Dendritic cell treated with granulocyte-macrophage colony-stimulating factor and Interleukin-4, amounts not matched to agents 40 ng/mL and 50 ng/mL, for 4 days (primary cell): ENCODE results near the gene HSPA1B.
A peak's percentile ranks its signal among the peaks of the same experiment; 100 is the strongest.
"Not testable (repeated sequence)": the region's sequence is repeated elsewhere in the genome, so short reads cannot be mapped to it uniquely, and the experiment has no call there.

ENCODE experiments used
- H3K27ac Mint-ChIP-seq: one replicate; pipeline ENCODE4 v1.8.0; 2022; ENCODE audit warnings: mild to moderate bottlenecking, mixed read lengths
- H3K27me3 Mint-ChIP-seq: one replicate; pipeline ENCODE4 v1.8.0; 2022; ENCODE audit warnings: mild to moderate bottlenecking, mixed read lengths
- H3K36me3 Mint-ChIP-seq: one replicate; pipeline ENCODE4 v1.8.0; 2022; ENCODE audit warnings: low read depth, mixed read lengths
- H3K4me1 Mint-ChIP-seq: one replicate; pipeline ENCODE4 v1.8.0; 2022; ENCODE audit warnings: low read depth, mixed read lengths
- H3K4me3 Mint-ChIP-seq: one replicate; pipeline ENCODE4 v1.8.0; 2022; ENCODE audit warnings: mild to moderate bottlenecking, moderate library complexity, mixed read lengths
- H3K9me3 Mint-ChIP-seq: one replicate; pipeline ENCODE4 v1.8.0; 2022; ENCODE audit warnings: mixed read lengths
- intact Hi-C: fragments of 100-400 bp; cut with micrococcal nuclease; formaldehyde crosslinking; loops from one replicate; pipeline ENCODE4 v1.15.0; 2022

Gene HSPA1B

DNA sequence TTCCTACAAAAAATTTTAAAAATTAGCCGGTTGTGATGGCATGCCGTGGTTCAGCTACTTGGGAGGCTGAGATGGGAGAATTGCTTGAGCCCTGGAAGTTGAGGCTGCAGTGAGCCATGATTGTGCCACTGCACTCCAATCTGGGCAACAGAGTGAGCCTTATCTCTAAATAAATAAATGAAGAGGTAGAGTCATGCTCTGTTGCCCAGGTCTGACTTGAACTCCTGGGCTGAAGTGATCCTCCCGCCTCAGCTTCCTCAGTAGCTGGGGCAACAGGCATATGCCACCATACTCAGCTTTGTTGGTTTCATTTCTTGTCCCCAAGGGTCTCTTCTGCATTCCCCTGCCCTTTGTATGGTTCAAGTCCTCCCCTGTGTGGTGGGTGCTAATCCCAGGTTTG, 17.0 kb downstream of the HSPA1B start:
- peaks cover 66% of the 10 kb centered on the region for H3K36me3 Mint-ChIP-seq
- H3K27me3 Mint-ChIP-seq = no peaks in the 10 kb centered on the region
- no peaks in the 10 kb centered on the region for H3K4me1 Mint-ChIP-seq
- intact Hi-C loops = no loop called here
- H3K9me3 Mint-ChIP-seq = no peaks in the 10 kb centered on the region
- no peak overlapping the region for H3K27ac Mint-ChIP-seq
- H3K4me3 Mint-ChIP-seq = no peak overlapping the region

DNA sequence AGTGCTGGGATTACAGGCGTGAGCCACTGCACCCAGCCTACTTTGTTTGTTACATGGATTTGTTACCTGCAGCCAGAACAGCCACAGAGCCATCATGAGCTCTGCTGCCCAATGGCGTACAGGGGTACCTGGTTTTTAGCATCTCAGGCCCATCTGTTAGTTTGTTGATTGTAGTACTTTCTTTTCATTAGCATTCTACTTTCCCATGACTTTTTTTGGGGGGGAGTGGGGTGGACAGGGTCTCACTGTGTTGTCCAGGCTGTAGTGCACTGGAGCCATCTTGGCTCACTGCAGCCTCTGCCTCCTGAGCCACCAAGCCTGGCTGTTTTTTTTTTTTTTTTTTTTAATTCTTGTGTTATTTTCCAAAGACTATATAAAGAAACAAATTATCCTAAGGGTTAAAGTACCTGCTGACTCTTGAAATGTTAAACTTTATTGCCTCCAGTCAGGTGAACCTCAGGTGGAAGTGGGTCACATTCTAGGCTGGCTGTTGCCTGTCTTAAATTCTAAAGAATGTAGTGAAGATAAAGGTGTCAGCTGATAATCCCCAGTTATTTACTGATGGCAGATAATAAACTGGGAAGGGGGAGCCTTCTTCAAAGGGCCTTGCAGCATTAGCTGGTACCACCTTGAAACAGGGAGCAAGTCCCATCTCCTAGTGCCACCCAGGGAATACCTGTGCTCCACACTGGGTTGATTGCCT, 19.9 kb downstream of the HSPA1B start:
- H3K4me3 Mint-ChIP-seq = no peak overlapping the region
- intact Hi-C loops = no loop called here

DNA sequence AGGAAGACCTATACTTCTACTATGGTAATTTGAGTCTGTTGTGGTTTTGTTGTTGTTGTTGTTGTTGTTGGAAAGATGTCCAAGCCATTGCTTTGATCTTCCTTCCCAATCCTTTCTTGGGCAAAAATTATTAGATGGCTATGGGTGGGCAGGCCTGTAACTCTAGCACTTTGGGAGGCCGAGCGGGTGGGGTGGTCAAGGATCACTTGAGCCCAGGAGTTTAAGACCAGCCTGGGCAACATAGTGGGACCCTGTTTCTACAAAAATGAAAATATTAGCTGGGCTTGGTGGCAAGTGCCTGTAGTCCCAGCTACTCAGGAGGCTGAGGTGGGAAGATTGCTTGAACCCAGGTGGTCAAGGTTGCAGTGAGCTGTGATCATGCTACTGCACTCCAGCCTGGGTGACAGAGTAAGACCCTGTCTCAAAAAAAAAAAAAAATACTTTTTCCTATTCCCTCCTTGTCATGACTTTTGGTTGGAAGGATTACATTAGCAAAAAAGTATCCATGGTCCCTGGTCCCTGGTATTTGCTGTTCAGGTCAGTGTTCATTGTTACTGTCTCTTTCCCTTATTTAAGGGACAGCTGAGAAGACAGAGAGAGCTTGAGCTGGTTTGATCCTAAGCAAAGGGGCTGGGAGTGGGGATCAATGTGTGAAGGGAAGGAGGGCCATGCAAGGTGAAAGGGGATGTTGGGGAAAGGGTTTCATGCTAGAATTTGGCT, 23.4 kb downstream of the HSPA1B start:
- Mint-ChIP-seq H3K4me1 (peaks cover 6% of the 10 kb centered on the region), H3K36me3 (peaks cover 19% of the 10 kb centered on the region), H3K27ac (no peak overlapping the region), H3K9me3 (peaks cover 6% of the 10 kb centered on the region), H3K27me3 (no peaks in the 10 kb centered on the region), H3K4me3 (no peak overlapping the region)
- intact Hi-C loops = no loop called here

More for the DNA sequence above, 19.9 kb downstream of the HSPA1B start:
- H3K27me3 Mint-ChIP-seq = no peaks in the 10 kb centered on the region
- H3K36me3 Mint-ChIP-seq = peaks cover 39% of the 10 kb centered on the region
- no peak overlapping the region for H3K27ac Mint-ChIP-seq
- H3K9me3 Mint-ChIP-seq = peaks cover 1% of the 10 kb centered on the region
- H3K4me1 Mint-ChIP-seq = peaks cover 6% of the 10 kb centered on the region

DNA sequence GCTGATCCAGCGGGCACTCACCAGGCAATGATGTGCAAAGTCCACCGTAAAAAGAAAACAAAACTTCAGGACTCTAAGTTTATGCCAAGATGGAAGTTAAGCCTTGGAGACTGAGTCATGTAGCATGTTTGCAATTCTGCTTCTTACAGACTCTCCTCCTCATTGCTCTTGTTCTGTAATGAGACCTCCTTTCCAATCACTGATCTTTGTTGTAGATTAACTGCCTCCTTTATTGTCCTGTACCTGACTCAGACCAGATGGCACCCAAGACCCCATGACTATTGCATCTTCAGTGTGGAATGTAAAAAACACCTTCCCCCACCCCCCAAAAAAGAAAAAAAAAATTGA, 23.9 kb downstream of the HSPA1B start:
- Mint-ChIP-seq H3K9me3 (peaks cover 6% of the 10 kb centered on the region), H3K4me1 (peaks cover 6% of the 10 kb centered on the region), H3K4me3 (no peak overlapping the region), H3K27ac (no peak overlapping the region), H3K27me3 (no peaks in the 10 kb centered on the region), H3K36me3 (peaks cover 22% of the 10 kb centered on the region)
- intact Hi-C loops = no loop called here

DNA sequence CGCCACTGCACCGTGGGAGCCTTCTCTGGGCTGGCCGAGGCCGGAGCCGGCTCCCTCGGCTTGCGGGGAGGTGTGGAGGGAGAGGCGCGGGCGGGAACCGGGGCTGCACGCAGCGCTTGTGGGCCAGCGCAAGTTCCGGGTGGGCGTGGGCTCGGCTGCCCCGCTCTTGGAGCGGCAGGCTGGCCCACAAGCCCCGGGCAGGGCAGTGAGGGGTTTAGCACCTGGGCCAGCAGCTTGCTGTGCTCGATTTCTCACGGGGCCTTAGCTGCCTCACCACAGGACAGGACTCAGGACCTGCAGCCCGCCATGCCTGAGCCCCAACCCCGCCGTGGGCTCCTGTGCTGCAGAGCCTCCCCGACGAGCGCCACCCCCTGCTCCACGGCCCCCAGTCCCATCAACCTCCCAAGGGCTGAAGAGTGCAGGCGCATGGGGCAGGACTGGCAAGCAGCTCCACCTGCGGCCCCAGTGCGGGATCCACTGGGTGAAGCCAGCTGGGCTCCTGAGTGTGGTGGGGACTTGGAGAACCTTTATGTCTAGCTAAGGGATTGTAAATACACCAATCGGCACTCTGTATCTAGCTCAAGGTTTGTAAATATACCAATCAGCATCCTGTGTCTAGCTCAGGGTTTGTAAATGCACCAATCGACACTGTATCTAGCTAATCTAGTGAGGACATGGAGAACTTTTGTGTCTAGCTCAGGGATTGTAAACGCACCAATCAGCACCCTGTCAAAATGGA, 24.6 kb downstream of the HSPA1B start:
- H3K9me3 Mint-ChIP-seq, intact Hi-C loops, H3K4me3 Mint-ChIP-seq, H3K27ac Mint-ChIP-seq, H3K27me3 Mint-ChIP-seq, H3K4me1 Mint-ChIP-seq: not testable (repeated sequence)
- H3K36me3 Mint-ChIP-seq = peaks cover 29% of the 10 kb centered on the region

DNA sequence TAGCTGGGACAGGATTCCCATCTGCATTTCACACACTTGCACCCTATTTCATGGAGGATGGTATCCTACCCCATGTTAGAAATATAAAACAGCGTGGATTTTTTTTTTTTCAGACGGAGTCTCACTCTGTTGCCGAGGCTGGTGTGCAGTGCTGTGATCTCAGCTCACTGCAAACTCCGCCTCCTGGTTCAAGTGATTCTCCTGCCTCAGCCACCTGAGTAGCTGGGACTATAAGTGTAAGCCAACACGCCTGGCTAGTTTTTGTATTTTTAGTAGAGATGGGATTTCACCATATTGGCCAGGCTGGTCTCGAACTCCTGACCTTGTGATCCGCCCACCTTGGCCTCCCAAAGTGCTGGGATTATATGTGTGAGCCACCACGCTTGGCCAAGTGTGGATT, 30.2 kb downstream of the HSPA1B start:
- H3K27me3 Mint-ChIP-seq, H3K4me3 Mint-ChIP-seq, H3K27ac Mint-ChIP-seq, H3K9me3 Mint-ChIP-seq, intact Hi-C loops: not testable (repeated sequence)
- Mint-ChIP-seq H3K36me3 (peaks cover 80% of the 10 kb centered on the region), H3K4me1 (peaks cover 28% of the 10 kb centered on the region)

DNA sequence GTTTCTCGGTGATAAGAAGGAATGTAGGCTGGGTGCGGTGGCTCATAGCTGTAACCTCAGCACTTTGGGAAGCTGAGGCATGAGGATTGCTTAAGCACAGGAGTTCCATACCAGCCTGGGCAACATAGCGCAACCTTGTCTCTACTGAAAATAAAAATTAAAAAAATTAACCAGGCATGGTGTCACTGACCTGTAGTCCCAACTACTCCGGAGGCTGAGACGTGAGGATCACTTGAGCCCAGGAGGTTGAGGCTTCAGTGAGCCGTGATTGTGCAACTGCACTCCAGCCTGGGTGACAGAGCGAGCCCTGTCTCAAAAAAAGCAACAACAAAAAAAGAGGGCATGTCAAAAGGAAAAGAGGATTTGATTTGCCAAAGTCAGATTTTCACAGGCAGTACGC, 31.2 kb downstream of the HSPA1B start:
- Mint-ChIP-seq H3K4me3 (no peak overlapping the region), H3K4me1 (peaks cover 28% of the 10 kb centered on the region), H3K27ac (no peak overlapping the region), H3K27me3 (no peaks in the 10 kb centered on the region), H3K36me3 (peaks cover 82% of the 10 kb centered on the region), H3K9me3 (no peaks in the 10 kb centered on the region)
- intact Hi-C loops = no loop called here

DNA sequence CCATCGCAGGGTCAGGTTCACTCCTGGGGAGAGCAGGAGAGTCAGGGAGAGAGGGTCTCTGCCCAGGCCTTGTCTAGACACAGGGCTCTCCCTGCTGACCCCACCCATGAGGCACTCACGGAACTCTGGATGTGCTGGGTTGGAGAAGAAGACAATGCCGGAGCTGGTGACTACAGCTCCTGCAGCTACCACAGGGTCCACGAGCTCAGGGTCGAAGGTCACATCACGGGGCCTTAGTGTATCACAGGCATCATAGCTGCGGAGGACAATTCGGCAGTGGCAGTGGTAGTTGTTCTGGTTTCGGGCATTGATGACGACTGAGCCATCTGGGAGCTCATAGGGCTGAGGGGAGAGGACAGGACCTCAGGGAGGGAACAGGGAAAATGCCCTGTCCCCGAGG, 32.4 kb downstream of the HSPA1B start:
- intact Hi-C loops = no loop called here
- Mint-ChIP-seq H3K36me3 (peaks cover 85% of the 10 kb centered on the region), H3K27ac (peak overlapping the region; percentile 23), H3K4me3 (no peak overlapping the region), H3K9me3 (no peaks in the 10 kb centered on the region), H3K27me3 (no peaks in the 10 kb centered on the region), H3K4me1 (peaks cover 36% of the 10 kb centered on the region)

DNA sequence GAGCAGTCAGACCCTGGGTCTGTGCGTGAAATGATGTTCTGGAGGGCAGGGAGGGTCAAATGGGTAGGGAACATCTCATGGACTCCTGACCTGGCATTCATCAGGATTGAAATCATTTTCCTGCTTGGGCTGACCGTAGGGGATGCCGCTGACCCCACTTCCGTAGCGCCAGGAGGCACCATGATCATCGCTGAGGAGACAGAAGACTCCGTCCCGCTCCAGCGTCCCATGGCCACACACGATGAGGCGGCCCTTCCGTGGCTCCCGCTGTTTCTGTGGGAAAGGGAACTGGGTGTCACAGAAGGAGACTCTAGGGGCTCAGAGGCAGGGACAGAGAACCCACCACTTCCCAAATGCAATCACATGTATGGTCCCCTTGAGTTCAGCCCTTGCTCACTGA, 32.8 kb downstream of the HSPA1B start:
- H3K4me1 Mint-ChIP-seq = peaks cover 39% of the 10 kb centered on the region
- peak overlapping the region; percentile 23 for H3K27ac Mint-ChIP-seq
- H3K9me3 Mint-ChIP-seq = no peaks in the 10 kb centered on the region
- no peak overlapping the region for H3K4me3 Mint-ChIP-seq
- intact Hi-C loops = no loop called here
- no peaks in the 10 kb centered on the region for H3K27me3 Mint-ChIP-seq
- H3K36me3 Mint-ChIP-seq = peaks cover 82% of the 10 kb centered on the region

DNA sequence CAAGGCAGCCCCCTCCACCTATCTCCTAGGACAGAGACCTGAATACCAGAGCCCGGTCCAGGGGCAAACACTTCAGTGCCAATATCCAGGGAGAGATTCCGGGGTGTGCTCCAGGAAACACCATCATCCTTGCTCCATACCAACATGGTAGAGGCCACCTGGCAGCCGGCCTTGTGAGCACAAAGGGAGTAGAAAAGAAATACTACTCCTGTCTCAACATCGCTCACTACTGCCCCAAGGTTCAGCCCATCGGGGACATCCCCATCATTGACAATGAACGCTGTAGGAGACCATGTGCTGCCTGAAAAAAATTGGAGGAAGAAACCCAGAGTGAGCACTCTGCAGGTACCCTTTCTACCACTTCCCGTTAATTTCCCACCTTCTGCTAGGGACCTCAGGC, 33.6 kb downstream of the HSPA1B start:
- Mint-ChIP-seq H3K9me3 (no peaks in the 10 kb centered on the region), H3K4me1 (peaks cover 39% of the 10 kb centered on the region), H3K4me3 (no peak overlapping the region), H3K27ac (no peak overlapping the region), H3K36me3 (peaks cover 74% of the 10 kb centered on the region), H3K27me3 (no peaks in the 10 kb centered on the region)
- intact Hi-C loops = no loop called here

DNA sequence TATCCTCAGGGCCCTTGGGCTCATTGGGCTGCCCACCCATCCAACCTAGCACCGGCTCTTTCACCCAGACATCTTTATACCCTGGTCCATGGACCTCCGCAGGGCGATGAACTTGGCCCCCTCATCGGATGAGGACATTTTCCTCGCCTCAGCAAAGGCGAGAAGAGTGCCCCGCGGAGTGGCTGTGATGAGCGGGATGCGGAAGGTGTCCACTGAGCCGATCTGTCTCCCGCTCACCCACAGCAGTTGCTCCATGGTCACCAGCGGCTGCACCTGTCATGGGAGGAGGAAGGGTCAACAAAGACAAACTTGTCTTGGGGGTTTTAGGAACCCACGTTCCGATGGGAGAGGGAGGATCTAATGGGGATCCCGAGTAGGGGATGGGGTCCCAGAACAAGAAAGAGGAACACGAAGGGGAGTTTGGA, 34.4 kb downstream of the HSPA1B start:
- Mint-ChIP-seq H3K4me3 (peak overlapping the region; percentile 96), H3K4me1 (peaks cover 39% of the 10 kb centered on the region), H3K36me3 (peaks cover 66% of the 10 kb centered on the region), H3K9me3 (no peaks in the 10 kb centered on the region), H3K27me3 (no peaks in the 10 kb centered on the region), H3K27ac (peak overlapping the region; percentile 87)
- intact Hi-C loops = loop anchor here (1.0 kb wide), 1 partner anchor 28 kb away; no protein-coding TSS in a partner anchor

DNA sequence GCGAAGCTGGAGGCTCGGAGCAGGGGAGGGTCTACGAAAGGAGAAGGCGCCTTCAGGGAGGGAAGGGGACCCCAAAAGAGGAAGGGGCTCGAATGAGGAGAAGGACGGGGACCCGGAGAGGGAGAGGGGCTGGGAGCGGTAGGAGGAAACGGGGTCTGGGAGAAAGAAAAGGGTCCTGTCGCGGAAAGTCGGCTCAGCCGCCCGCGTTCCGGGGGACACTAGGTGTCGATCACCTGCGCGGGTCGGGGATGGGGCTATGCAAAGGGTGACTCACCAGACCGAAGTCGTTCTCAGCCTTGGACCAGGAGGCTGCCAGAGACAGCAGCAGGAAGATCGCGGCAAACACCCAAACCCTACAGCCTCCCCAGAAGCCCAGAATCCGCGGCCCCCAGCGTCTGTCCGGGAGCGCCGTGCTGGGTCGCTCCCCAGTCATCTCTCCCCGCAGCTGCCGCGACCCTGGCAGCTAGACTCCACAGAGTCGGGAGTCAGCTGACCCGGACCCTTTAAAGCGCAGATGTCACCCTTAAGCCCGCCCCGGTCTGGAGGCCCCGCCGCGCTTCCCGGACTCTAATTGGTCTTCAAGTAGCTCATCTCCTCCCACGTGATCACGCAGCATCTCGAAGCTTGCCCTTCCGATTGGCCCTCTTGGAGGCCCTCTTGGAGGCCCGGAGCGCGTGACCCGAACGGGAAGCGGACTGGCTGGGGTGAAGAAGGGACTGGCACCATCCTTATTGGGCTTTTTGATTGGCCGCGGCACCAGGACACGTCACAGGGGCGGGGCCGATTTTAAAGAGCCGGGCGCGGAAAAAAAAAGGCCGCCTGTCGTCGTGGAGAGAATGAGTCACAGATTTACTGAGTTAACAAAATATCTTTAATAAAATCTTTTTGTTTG, 35.1 kb downstream of the HSPA1B start, which contains the start of gene NEU1:
TSS of gene NEU1 (minus strand) at position 478 of the 892 bp plus-strand sequence. CDS start at position 433, 45 bp downstream.
- Mint-ChIP-seq H3K36me3 (peaks cover 59% of the 10 kb centered on the region), H3K4me1 (peaks cover 39% of the 10 kb centered on the region), H3K27me3 (no peaks in the 10 kb centered on the region)

DNA sequence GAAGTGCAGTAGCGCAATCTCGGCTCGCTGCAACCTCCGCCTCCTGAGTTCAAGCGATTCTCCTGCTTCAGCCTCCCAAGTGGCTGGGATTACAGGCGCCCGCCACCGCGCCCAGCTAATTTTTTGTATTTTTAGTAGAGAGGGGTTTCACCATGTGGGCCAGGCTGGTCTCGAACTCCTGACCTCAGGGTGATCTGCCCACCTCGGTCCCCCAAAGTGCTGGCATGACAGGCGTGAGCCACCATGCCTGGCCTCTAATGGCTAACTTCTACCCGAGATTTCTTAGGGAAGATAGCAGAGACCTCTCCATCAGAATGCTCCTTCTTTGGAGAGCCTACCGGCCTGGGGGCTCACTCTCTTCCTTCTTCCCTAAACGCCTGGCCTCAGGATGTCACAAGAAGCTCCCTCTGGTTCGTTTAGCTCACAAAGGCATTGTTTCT, 36.6 kb downstream of the HSPA1B start:
- intact Hi-C loops, H3K9me3 Mint-ChIP-seq, H3K27me3 Mint-ChIP-seq: not testable (repeated sequence)
- Mint-ChIP-seq H3K4me1 (peaks cover 39% of the 10 kb centered on the region), H3K36me3 (peaks cover 44% of the 10 kb centered on the region), H3K4me3 (peak overlapping the region; percentile 96), H3K27ac (peak overlapping the region; percentile 87)

More for the DNA sequence above, 35.1 kb downstream of the HSPA1B start, which contains the start of gene NEU1:
- no peaks in the 10 kb centered on the region for H3K9me3 Mint-ChIP-seq
- H3K4me3 Mint-ChIP-seq = peak within 1 kb of the TSS; percentile 96
- intact Hi-C loops = loop anchor here (1.0 kb wide), 1 partner anchor 28 kb away; no protein-coding TSS in a partner anchor
- H3K27ac Mint-ChIP-seq = peak within 1 kb of the TSS; percentile 87
